IMR-90 (cell line): Measurements from ENCODE around the gene GPR152. TPM values are rescaled to one million over a fixed set of nuclear protein-coding genes. Genes with fewer than 3 reads are reported as not detected.
A peak's percentile ranks its signal among the peaks of the same experiment; 100 is the strongest.

Experiments used
- ATAC-seq: fragments of 200-7000 bp; cut with Tn5 transposase; 2 replicates; pipeline ENCODE4 v1.9.1; 2020; ENCODE audit warnings: low read depth, mild to moderate bottlenecking, moderate library complexity
- BruUV-seq: library from RNA; stranded (reverse); fragments of 400-500 nt; replicated peaks from 2 replicates; lab custom pipeline; 2021; lab: Mats Ljungman, UMichigan
- CTCF ChIA-PET: fragments of 300-600 bp; formaldehyde crosslinking; extraction: SDS; loops from one replicate; lab custom pipeline; 2021; ENCODE audit warnings: antibody characterized with exemption; lab: Yijun Ruan, JAX
- POLR2A ChIA-PET: fragments of 300-600 bp; sonication (Branson Sonifier 250); formaldehyde crosslinking; loops from one replicate; lab custom pipeline; 2022; ENCODE audit warnings: antibody characterized with exemption; ENCODE audit not compliant: unreplicated experiment; lab: Charles Lee
- DNase-seq: peaks from one replicate; pipeline ENCODE4 v3.0.0; 2013
- H2AFZ ChIP-seq: replicated peaks from 2 replicates; pipeline ENCODE3; 2013; ENCODE audit warnings: low read length, mild to moderate bottlenecking; ENCODE audit not compliant: poor library complexity
- H2AK5ac ChIP-seq: 2 replicates; pipeline ENCODE4 v1.6.1; 2013; ENCODE audit warnings: low read depth, low read length, inconsistent platforms
- H2AK9ac ChIP-seq: replicated peaks from 2 replicates; pipeline ENCODE3; 2013; ENCODE audit warnings: mild to moderate bottlenecking, low read depth, low read length, moderate library complexity; ENCODE audit not compliant: poor library complexity
- H2BK120ac ChIP-seq: 2 replicates; pipeline ENCODE4 v1.6.1; 2013; ENCODE audit warnings: low read depth, low read length, inconsistent platforms
- H2BK15ac ChIP-seq: 3 replicates; pipeline ENCODE4 v1.6.1; 2013; ENCODE audit warnings: low read depth, low read length, inconsistent platforms
- H2BK20ac ChIP-seq: 2 replicates; pipeline ENCODE4 v1.6.1; 2013; ENCODE audit warnings: low read depth, mild to moderate bottlenecking, inconsistent platforms, low read length, moderate library complexity
- H2BK5ac ChIP-seq: 2 replicates; pipeline ENCODE4 v1.6.1; 2013; ENCODE audit warnings: mild to moderate bottlenecking, low read depth, low read length, inconsistent platforms; ENCODE audit not compliant: poor library complexity, severe bottlenecking
- H3K14ac ChIP-seq: replicated peaks from 2 replicates; pipeline ENCODE4 v1.6.1; 2013; ENCODE audit warnings: low read depth, low read length, inconsistent platforms
- H3K18ac ChIP-seq: 2 replicates; pipeline ENCODE4 v1.6.1; 2013; ENCODE audit warnings: low read depth, low read length, control low read depth
- H3K23ac ChIP-seq: 2 replicates; pipeline ENCODE4 v1.6.1; 2013; ENCODE audit warnings: low read depth, low read length, inconsistent platforms
- H3K27ac ChIP-seq: 2 replicates; pipeline ENCODE4 v1.5.1; 2013; ENCODE audit warnings: mild to moderate bottlenecking, control low read depth, low read length; ENCODE audit not compliant: insufficient read depth
- H3K27me3 ChIP-seq: 2 replicates; pipeline ENCODE4 v1.6.1; 2013; ENCODE audit warnings: low read length; ENCODE audit not compliant: control insufficient read depth, insufficient read depth
- H3K36me3 ChIP-seq: 2 replicates; pipeline ENCODE4 v1.6.1; 2013; ENCODE audit warnings: low read length, mixed read lengths; ENCODE audit not compliant: control insufficient read depth, insufficient read depth
- H3K4ac ChIP-seq: 2 replicates; pipeline ENCODE4 v1.6.1; 2013; ENCODE audit warnings: low read depth, low read length, inconsistent platforms
- H3K4me1 ChIP-seq: 2 replicates; pipeline ENCODE4 v1.6.1; 2013; ENCODE audit warnings: low read length, mixed read lengths; ENCODE audit not compliant: control insufficient read depth, insufficient read depth
- H3K4me2 ChIP-seq: 2 replicates; pipeline ENCODE4 v1.6.1; 2013; ENCODE audit warnings: low read depth, mild to moderate bottlenecking, control low read depth, low read length, moderate library complexity
- H3K4me3 ChIP-seq: 2 replicates; pipeline ENCODE4 v1.5.1; 2013; ENCODE audit warnings: low read depth, mild to moderate bottlenecking, control low read depth, low read length, moderate library complexity; ENCODE audit not compliant: insufficient read depth
- H3K56ac ChIP-seq: 2 replicates; pipeline ENCODE4 v1.6.1; 2013; ENCODE audit warnings: low read length, inconsistent platforms; ENCODE audit not compliant: insufficient read depth; ENCODE audit errors: extremely low read depth
- H3K79me1 ChIP-seq, 2 experiments: 2 replicates each; pipeline ENCODE4 v1.6.1; 2013; ENCODE audit warnings: low read length in 2 of 2, inconsistent platforms in 1 of 2, low read depth in 1 of 2
- H3K9ac ChIP-seq: 2 replicates; pipeline ENCODE4 v1.6.1; 2013; ENCODE audit warnings: low read depth, low read length, control low read depth
- H3K9me1 ChIP-seq: 2 replicates; pipeline ENCODE4 v1.6.1; 2013; ENCODE audit warnings: low read length, inconsistent platforms; ENCODE audit not compliant: insufficient read depth
- H3K9me3 ChIP-seq: 2 replicates; pipeline ENCODE4 v1.6.1; 2013; ENCODE audit warnings: low read length; ENCODE audit not compliant: control insufficient read depth, insufficient read depth
- H4K20me1 ChIP-seq: 2 replicates; pipeline ENCODE4 v1.6.1; 2013; ENCODE audit warnings: low read length, inconsistent platforms; ENCODE audit not compliant: insufficient read depth
- H4K5ac ChIP-seq: 2 replicates; pipeline ENCODE4 v1.6.1; 2013; ENCODE audit warnings: mild to moderate bottlenecking, low read depth, low read length, control low read depth
- H4K8ac ChIP-seq, 2 experiments: 2 replicates each; pipeline ENCODE4 v1.6.1; 2013; ENCODE audit warnings: low read depth in 2 of 2, low read length in 2 of 2, control low read depth in 1 of 2, inconsistent platforms in 1 of 2
- H4K91ac ChIP-seq: 2 replicates; pipeline ENCODE4 v1.6.1; 2013; ENCODE audit warnings: low read depth, low read length, inconsistent platforms; ENCODE audit not compliant: insufficient read depth
- ELK1 ChIP-seq: fragments of 150-350 bp; IDR thresholded peaks from 2 replicates; pipeline ENCODE4 v1.6.1; 2016; ENCODE audit warnings: low read depth, mild to moderate bottlenecking, low read length, moderate library complexity, borderline replicate concordance
- WGBS, 2 experiments: methylation state at CpG; one replicate each; pipeline versions ENCODE4 v1.1.5 to v1.1.7; 2013; ENCODE audit warnings: missing lambda C conversion rate in 2 of 2; ENCODE audit not compliant: insufficient read length in 1 of 2; ENCODE audit errors: extremely low coverage in 2 of 2; 5-methylcytosine and 5-hydroxymethylcytosine counted together
- dilution Hi-C: fragments of 300-500 bp; cut with HindIII; formaldehyde crosslinking; loops from one replicate; pipeline ENCODE4 v1.14.3; 2018; ENCODE audit warnings: low sequenced_read_pairs; ENCODE audit not compliant: unreplicated experiment
- in situ Hi-C: fragments of 300-500 bp; cut with MboI; formaldehyde crosslinking; loops from 3 replicates; pipeline ENCODE4 v1.14.3; 2019; ENCODE audit warnings: low sequenced_read_pairs, inconsistent platforms, mixed read lengths
- intact Hi-C: fragments of 100-400 bp; cut with micrococcal nuclease; formaldehyde crosslinking; loops from 2 replicates; pipeline ENCODE4 v1.10.0; 2022
- polyA plus RNA-seq, 3 experiments: library from polyadenylated mRNA; depleted of rRNA; stranded (reverse); fragments of >200 nt; gene quantifications; 2 replicates each; pipeline ENCODE4 v1.2.3, GENCODE V29; 2012; ENCODE audit warnings: low replicate concordance in 1 of 3
- total RNA-seq: library from RNA; depleted of rRNA; stranded (reverse); fragments of >200 nt; gene quantifications from 2 replicates; pipeline ENCODE4 v1.2.3, GENCODE V29; 2012

Gene GPR152
- total and polyA plus RNA-seq, 2 of the 4 experiments (the other 2 are of a cell fraction) = not detected

GRCh38 chr11:67465189-67465510 is 12.6 kb upstream of the GPR152 start:
- Histone ChIP-seq H4K20me1 (no peaks in the 10 kb centered on the region), H4K8ac (peak overlapping the region; percentile 92 to 95), H2BK5ac (peak overlapping the region; percentile 41), H2BK120ac (no peak overlapping the region), H2AK9ac (peak overlapping the region; percentile 95), H3K27ac (peak overlapping the region; percentile 56), H3K9me1 (peaks cover 12% of the 10 kb centered on the region), H3K9ac (peak overlapping the region; percentile 54; the same call in 1 of the 2 replicates), H3K4me2 (peak overlapping the region; percentile 88), H3K14ac (peak overlapping the region; percentile 89; the same call in 1 of the 2 replicates), H3K79me1 (peaks cover 4 to 24% of the 10 kb centered on the region in 2 experiments; a peak in 2 of 4 replicates), H3K36me3 (peaks cover 2% of the 10 kb centered on the region; the same call in 1 of the 2 replicates), H2BK15ac (no peak overlapping the region), H4K5ac (peak overlapping the region; percentile 79; the same call in 1 of the 2 replicates), H3K4me3 (peak overlapping the region; percentile 62), H3K27me3 (no peaks in the 10 kb centered on the region; the same call in 1 of the 2 replicates), H3K4me1 (peaks cover 9% of the 10 kb centered on the region), H3K4ac (peak overlapping the region; percentile 84; the same call in 1 of the 2 replicates), H3K23ac (0 out of 2 replicates have a peak overlapping the region, but pooled peaks have one; percentile 33), H3K56ac (no peak overlapping the region), H3K18ac (no peak overlapping the region), H3K9me3 (no peaks in the 10 kb centered on the region), H4K91ac (no peak overlapping the region; the same call in 1 of the 2 replicates), H2AK5ac (peak overlapping the region; percentile 49; the same call in 1 of the 2 replicates), H2AFZ (peak overlapping the region; percentile 97), H2BK20ac (no peak overlapping the region)
- no peak for TF ChIP-seq ELK1
- intact Hi-C loops (no loop called here), dilution Hi-C loops (no loop called here), in situ Hi-C loops (no loop called here)
- no peak for ATAC-seq
- BruUV-seq = no TSS peak
- WGBS, 2 experiments = 85% methylated on average over 3 of the region's 3 CpGs; no CpG with 5 or more reads in 1 of the 2 experiments
- ChIA-PET CTCF (interaction anchor here (0.9 kb wide), 1 partner anchor 114 kb away, joined by 3 read pairs; no protein-coding TSS in a partner anchor), POLR2A (interaction anchor here (0.5 kb wide), 1 partner anchor 52 kb away, joined by 6 read pairs; no protein-coding TSS in a partner anchor)
- DNase-seq = no peak
